ENCODE data around the gene IL23A. TPM values are rescaled to one million over a fixed set of nuclear protein-coding genes. Genes with fewer than 3 reads are reported as not detected.

IL23A gene
- total RNA-seq, 3 donors from 2014 or later (not counting 1 experiment from before 2014, with no cell fraction given), result 1.8 to 2.7 (median 2.2) TPM

DNA sequence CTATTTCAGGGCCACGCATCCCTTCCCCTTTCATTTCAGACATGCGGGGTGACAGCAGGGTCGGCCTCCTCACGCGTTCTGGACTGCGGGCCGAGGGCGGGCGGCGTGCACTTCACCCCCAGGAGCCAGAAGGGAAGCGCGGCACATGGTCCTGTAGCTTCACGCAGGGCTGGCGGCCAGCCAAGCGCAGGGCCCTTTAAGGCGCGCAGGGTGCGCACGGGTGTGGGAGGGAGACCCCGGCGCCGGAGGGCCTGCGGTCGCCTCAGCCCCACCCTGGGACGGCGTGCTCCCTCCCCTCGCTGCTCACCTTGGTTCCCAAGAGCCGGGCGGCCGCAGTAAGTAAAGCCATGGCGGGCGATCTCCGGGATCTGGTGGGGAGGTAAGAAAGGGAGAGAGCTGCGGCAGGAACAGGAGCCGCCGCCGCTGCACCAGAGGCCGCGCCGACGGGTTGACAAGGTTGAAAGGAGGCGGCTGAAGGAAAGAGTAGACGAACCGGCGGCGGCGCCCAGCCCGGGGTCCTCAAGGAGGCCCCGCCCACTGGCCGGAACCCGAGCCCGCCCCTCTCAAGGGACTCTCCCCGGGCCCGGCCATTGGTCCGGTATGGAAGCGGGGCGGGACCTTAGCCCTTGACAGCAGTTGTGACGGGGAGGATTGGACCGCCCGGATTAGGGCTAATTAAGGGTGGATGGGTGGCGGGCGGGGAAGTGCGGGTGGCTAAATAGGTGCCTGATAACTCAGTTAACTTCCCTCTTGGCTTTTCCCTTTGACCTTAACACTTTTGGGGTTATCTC lies 38.6 kb upstream of the IL23A start, which contains the start of gene CS:
Gene CS, minus strand, starts transcription at position 478 of the 791 bp plus-strand sequence. Its CDS starts 129 bp downstream, at position 349.
- Mint-ChIP-seq H3K4me1 (peaks cover 55 to 56% of the 10 kb centered on the region in 2 donors), H3K36me3 (no peaks in the 10 kb centered on the region), H3K27me3 (ENCODE audit: low read depth in 2 of 2) (no peaks in the 10 kb centered on the region), H3K27ac (peak within 1 kb of the TSS; percentile 97 to 98), H3K4me3 (peak within 1 kb of the TSS; percentile 93), H3K9me3 (no peaks in the 10 kb centered on the region)
- under 1% methylated on average over 63 of the region's 63 CpGs for WGBS (ENCODE audit: insufficient coverage)
- H3K4me1 ChIP-seq (ENCODE audit: control insufficient read depth, insufficient read depth, low read length), result peaks cover 34% of the 10 kb centered on the region
- H3K27ac ChIP-seq (ENCODE audit: low read length), result peak within 1 kb of the TSS; percentile 88
- intact Hi-C loops (cut with micrococcal nuclease), result loop anchor here (1.0 to 2.0 kb wide), 4 partner anchors 16 to 181 kb away; partner anchors contain the start of genes COQ10A and ZC3H10
- peak within 1 kb of the TSS; percentile 72 for H3K4me3 ChIP-seq (ENCODE audit: low read length)
- ATAC-seq (peak; percentile 95 to 99 (median 96)), DNase-seq (peak; percentile 98 to 99)
- TF ChIP-seq, protein P1, sequence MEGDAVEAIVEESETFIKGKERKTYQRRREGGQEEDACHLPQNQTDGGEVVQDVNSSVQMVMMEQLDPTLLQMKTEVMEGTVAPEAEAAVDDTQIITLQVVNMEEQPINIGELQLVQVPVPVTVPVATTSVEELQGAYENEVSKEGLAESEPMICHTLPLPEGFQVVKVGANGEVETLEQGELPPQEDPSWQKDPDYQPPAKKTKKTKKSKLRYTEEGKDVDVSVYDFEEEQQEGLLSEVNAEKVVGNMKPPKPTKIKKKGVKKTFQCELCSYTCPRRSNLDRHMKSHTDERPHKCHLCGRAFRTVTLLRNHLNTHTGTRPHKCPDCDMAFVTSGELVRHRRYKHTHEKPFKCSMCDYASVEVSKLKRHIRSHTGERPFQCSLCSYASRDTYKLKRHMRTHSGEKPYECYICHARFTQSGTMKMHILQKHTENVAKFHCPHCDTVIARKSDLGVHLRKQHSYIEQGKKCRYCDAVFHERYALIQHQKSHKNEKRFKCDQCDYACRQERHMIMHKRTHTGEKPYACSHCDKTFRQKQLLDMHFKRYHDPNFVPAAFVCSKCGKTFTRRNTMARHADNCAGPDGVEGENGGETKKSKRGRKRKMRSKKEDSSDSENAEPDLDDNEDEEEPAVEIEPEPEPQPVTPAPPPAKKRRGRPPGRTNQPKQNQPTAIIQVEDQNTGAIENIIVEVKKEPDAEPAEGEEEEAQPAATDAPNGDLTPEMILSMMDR (IDR thresholded peaks at IDR 0.05), result no peak
- peaks cover 5% of the 10 kb centered on the region for H3K36me3 ChIP-seq (ENCODE audit: control insufficient read depth, insufficient read depth, low read length)
- no peaks in the 10 kb centered on the region for H3K9me3 ChIP-seq (ENCODE audit: control insufficient read depth, insufficient read depth, low read length)
- no peaks in the 10 kb centered on the region for H3K27me3 ChIP-seq (ENCODE audit: control insufficient read depth, insufficient read depth, low read length)

DNA sequence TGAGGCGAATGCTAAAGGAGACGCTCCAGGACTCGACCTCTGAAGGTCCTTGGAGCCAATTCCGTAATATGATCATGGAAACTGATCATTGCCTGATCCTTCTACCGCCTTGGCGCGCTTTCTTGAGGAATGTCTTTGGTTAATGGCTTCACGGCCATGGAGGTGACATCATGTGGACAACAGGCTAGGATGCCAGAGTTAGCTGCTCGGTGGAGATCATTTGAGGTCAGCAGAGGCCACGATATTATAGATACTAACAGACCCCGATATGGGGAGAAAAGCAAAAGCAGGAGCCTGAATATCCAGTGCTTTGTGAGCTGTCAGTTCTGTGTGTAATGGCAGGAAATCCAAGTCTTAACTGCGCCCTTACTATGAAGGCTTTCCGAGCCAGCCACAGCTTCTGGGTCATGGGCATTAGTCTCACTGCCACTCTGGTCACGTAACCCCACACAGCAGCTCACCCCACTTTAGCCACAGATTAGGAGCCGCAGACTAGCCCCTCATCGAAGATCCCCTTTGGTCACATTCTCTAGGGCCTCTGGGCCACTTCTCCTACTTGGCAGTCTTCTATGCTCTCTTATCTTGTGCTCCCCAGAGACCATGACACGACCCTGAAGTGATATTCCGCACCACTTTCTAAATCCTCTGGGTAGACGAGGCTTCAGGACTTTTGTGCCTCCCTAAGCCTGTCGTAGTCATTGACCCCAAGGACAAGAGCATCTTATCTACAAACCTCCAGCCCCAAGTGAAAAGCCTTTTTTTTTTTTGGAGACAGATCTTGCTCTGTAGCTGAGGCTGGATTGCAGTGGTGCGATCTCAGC lies 37.8 kb upstream of the IL23A start:
- DNase-seq (no peak), ATAC-seq (no peak)
- Histone ChIP-seq H3K36me3 (ENCODE audit: control insufficient read depth, insufficient read depth, low read length) (peaks cover 5% of the 10 kb centered on the region), H3K27me3 (ENCODE audit: control insufficient read depth, insufficient read depth, low read length) (no peaks in the 10 kb centered on the region), H3K4me3 (ENCODE audit: low read length) (peak overlapping the region; percentile 72), H3K9me3 (ENCODE audit: control insufficient read depth, insufficient read depth, low read length) (no peaks in the 10 kb centered on the region), H3K27ac (ENCODE audit: low read length) (peak overlapping the region; percentile 88), H3K4me1 (ENCODE audit: control insufficient read depth, insufficient read depth, low read length) (peaks cover 34% of the 10 kb centered on the region)
- Mint-ChIP-seq H3K27ac (peak overlapping the region; percentile 97 to 98), H3K9me3 (no peaks in the 10 kb centered on the region), H3K36me3 (no peaks in the 10 kb centered on the region), H3K4me3 (peak overlapping the region; percentile 93), H3K4me1 (peaks cover 55 to 56% of the 10 kb centered on the region in 2 donors), H3K27me3 (ENCODE audit: low read depth in 2 of 2) (no peaks in the 10 kb centered on the region)
- WGBS (ENCODE audit: insufficient coverage), result 66% methylated on average over 21 of the region's 21 CpGs
- intact Hi-C loops (cut with micrococcal nuclease), result loop anchor here (1.0 to 2.0 kb wide), 4 partner anchors 15 to 182 kb away; partner anchors contain the start of genes COQ10A and ZC3H10
- TF ChIP-seq, protein P1 (IDR thresholded peaks at IDR 0.05), result no peak

DNA sequence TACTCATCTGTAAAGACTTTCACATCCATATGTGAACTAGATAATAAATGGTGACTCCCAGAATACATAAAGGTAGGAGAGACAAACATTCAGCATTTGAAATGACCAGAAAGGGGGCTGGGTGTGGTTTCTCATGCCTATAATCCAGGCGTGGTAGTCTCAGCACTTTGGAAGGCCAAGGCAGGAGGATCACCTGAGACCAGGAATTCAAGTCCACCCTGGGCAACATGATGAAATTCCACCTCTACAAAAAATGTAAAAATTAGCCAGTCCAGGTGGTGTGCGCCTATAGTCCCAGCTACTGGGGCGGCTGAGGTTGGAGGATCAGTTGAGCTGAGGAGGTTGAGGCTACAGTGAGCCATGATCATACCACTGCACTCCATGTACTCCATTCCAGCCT lies 34.4 kb upstream of the IL23A start:
- Mint-ChIP-seq H3K4me3 (no peak overlapping the region), H3K36me3 (no peaks in the 10 kb centered on the region), H3K9me3 (no peaks in the 10 kb centered on the region), H3K27ac (no peak overlapping the region), H3K27me3 (ENCODE audit: low read depth in 2 of 2) (no peaks in the 10 kb centered on the region), H3K4me1 (peaks cover 25 to 26% of the 10 kb centered on the region in 2 donors)
- DNase-seq (no peak), ATAC-seq (no peak)
- Histone ChIP-seq H3K9me3 (ENCODE audit: control insufficient read depth, insufficient read depth, low read length) (no peaks in the 10 kb centered on the region), H3K27ac (ENCODE audit: low read length) (no peak overlapping the region), H3K4me3 (ENCODE audit: low read length) (no peak overlapping the region), H3K36me3 (ENCODE audit: control insufficient read depth, insufficient read depth, low read length) (peaks cover 19% of the 10 kb centered on the region), H3K4me1 (ENCODE audit: control insufficient read depth, insufficient read depth, low read length) (peaks cover 20% of the 10 kb centered on the region), H3K27me3 (ENCODE audit: control insufficient read depth, insufficient read depth, low read length) (no peaks in the 10 kb centered on the region)
- intact Hi-C loops (cut with micrococcal nuclease), result no loop called here
- 100% methylated on average over 3 of the region's 3 CpGs for WGBS (ENCODE audit: insufficient coverage)
- TF ChIP-seq, protein P1 (IDR thresholded peaks at IDR 0.05), result no peak

Data from natural killer cell (primary cell).